Pons (tissue), 1 donor: ENCODE data around the gene PPOX.
A peak's percentile ranks its signal among the peaks of the same experiment; 100 is the strongest.

Experiments used
- DNase-seq: peaks from one replicate; pipeline ENCODE4 v3.0.0-alpha.2; 2016; ENCODE audit warnings: low spot score

PPOX gene

GRCh38 chr1:161165742-161166668 lies at the start of gene PPOX:
Gene PPOX, plus strand, starts transcription at chr1:161166426. Its CDS starts 422 bp downstream, at chr1:161166848.
- DNase-seq, result peak; percentile 99

- DNase-seq, result peak; percentile 66
Measured at GRCh38 chr1:161117759-161118581, 48.3 kb upstream of the PPOX start, which contains the start of the genes NIT1 and PFDN2. Gene NIT1, plus strand, starts transcription at chr1:161118105. Its CDS starts 72 bp downstream, at chr1:161118177. Gene PFDN2, minus strand, starts transcription at chr1:161118037. Its CDS starts 11 bp downstream, at chr1:161118026.

- peak; percentile 39 for DNase-seq
Measured at GRCh38 chr1:161119092-161119903, 46.9 kb upstream of the PPOX start.

- no peak for DNase-seq
Measured at GRCh38 chr1:161121042-161121650, 45.1 kb upstream of the PPOX start.

- peak; percentile 61 for DNase-seq
Measured at GRCh38 chr1:161121834-161122233, 44.4 kb upstream of the PPOX start.

GRCh38 chr1:161122967-161123366 lies 43.3 kb upstream of the PPOX start:
- DNase-seq, result no peak

- DNase-seq, result no peak
Measured at GRCh38 chr1:161127649-161128048, 38.6 kb upstream of the PPOX start.

GRCh38 chr1:161128591-161129420 lies 37.4 kb upstream of the PPOX start:
- no peak for DNase-seq

GRCh38 chr1:161130266-161130665 lies 36.0 kb upstream of the PPOX start:
- DNase-seq, result no peak

GRCh38 chr1:161131523-161132409 lies 34.5 kb upstream of the PPOX start:
- peak; percentile 47 for DNase-seq

GRCh38 chr1:161132410-161133219 lies 33.6 kb upstream of the PPOX start, which contains the start of gene DEDD:
Gene DEDD, minus strand, starts transcription at chr1:161132667. Its CDS starts 8,205 bp downstream, at chr1:161124462.
- peak; percentile 98 for DNase-seq

GRCh38 chr1:161133220-161133740 lies 32.9 kb upstream of the PPOX start:
- no peak for DNase-seq

- no peak for DNase-seq
Measured at GRCh38 chr1:161137881-161138280, 28.3 kb upstream of the PPOX start.

- DNase-seq, result no peak
Measured at GRCh38 chr1:161138431-161138830, 27.8 kb upstream of the PPOX start.

GRCh38 chr1:161139766-161140165 lies 26.5 kb upstream of the PPOX start:
- DNase-seq, result no peak

- DNase-seq, result no peak
Measured at GRCh38 chr1:161140755-161141400, 25.3 kb upstream of the PPOX start.

- DNase-seq, result no peak
Measured at GRCh38 chr1:161145832-161146231, 20.4 kb upstream of the PPOX start.

- DNase-seq, result no peak
Measured at GRCh38 chr1:161153176-161153575, 13.1 kb upstream of the PPOX start.
